IPS DF 4.7 (cell line): ENCODE data around the gene KIF15.

Source experiments
- DNase-seq: peaks from one replicate; pipeline ENCODE4 v3.0.0-alpha.2; 2013; ENCODE audit warnings: low spot score; ENCODE audit errors: extremely low read depth

Gene KIF15, protein sequence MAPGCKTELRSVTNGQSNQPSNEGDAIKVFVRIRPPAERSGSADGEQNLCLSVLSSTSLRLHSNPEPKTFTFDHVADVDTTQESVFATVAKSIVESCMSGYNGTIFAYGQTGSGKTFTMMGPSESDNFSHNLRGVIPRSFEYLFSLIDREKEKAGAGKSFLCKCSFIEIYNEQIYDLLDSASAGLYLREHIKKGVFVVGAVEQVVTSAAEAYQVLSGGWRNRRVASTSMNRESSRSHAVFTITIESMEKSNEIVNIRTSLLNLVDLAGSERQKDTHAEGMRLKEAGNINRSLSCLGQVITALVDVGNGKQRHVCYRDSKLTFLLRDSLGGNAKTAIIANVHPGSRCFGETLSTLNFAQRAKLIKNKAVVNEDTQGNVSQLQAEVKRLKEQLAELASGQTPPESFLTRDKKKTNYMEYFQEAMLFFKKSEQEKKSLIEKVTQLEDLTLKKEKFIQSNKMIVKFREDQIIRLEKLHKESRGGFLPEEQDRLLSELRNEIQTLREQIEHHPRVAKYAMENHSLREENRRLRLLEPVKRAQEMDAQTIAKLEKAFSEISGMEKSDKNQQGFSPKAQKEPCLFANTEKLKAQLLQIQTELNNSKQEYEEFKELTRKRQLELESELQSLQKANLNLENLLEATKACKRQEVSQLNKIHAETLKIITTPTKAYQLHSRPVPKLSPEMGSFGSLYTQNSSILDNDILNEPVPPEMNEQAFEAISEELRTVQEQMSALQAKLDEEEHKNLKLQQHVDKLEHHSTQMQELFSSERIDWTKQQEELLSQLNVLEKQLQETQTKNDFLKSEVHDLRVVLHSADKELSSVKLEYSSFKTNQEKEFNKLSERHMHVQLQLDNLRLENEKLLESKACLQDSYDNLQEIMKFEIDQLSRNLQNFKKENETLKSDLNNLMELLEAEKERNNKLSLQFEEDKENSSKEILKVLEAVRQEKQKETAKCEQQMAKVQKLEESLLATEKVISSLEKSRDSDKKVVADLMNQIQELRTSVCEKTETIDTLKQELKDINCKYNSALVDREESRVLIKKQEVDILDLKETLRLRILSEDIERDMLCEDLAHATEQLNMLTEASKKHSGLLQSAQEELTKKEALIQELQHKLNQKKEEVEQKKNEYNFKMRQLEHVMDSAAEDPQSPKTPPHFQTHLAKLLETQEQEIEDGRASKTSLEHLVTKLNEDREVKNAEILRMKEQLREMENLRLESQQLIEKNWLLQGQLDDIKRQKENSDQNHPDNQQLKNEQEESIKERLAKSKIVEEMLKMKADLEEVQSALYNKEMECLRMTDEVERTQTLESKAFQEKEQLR (N-terminal part only)

DNA sequence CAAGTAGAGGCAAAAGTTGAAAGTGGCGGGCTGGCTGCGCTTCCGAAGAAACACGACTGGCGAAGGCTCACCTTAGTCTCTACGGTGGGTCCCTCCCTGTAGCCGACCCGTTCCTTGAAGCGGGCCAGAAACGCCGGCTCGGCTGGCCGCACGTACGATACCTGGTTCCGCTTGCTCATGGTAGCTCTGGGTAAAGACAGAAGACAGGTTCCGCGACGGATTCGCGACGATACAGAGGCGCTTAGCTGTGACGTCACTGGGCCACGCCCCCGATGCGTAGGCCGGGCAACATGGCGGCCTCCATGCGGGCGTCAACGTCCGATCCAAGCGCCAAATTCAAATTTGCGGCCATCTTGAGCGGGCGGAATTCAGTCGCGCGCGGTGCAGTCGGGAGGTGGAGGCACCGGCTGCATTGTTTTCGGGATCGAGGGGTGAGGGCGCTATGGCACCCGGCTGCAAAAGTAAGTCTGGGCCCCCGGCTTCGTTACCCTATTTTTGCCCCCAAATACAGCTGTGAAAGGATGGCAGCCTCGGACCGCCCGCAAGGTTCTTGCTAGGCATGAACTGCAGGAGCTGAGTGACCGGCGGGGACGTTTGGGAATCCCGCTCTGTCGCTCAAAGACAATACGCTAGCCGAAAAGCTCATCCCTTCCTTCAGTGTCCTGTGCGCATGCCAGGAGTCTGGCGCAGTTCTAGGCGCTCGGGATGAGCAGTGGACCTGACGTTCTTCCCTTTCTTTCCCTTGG lies at the start of gene KIF15, which contains the start of gene KIAA1143:
Gene KIF15, plus strand, starts transcription at position 371 of the 746 bp plus-strand sequence. Its CDS starts 72 bp downstream, at position 443.
Gene KIAA1143, minus strand, starts transcription at position 196 of the 746 bp plus-strand sequence. Its CDS starts 17 bp downstream, at position 179.
- peak; percentile 85 for DNase-seq

DNA sequence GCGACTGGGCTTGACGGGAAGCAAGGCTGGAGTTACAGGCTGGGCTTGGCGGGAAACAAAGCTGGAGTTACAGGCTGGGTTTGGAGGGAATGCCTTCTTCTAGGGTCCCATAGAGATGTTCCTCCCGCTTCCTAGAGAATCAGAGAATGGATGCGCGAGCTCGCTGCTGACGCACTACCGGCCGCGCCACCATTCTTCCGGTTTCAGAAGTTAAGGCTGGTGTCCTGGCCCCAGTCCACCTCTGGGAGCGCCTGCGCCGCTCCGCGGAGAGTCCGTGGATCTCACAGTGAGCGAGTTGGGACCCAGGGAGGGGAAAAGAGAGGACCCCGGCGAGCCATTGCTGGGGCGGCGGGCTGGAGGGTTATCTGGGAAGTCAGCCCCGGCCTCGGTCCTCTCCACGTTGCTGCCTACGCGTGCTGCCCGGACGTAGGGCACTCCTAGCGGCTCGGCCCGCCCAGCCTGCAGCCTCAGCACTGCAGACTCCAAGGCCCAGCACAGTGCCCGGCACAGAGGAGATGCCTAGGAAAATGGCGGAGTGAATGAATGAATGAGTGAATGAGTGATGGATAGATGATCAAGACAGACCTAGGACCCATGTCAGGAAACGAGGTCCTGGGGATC lies 49.0 kb upstream of the KIF15 start, which contains the start of gene ZNF502:
Gene ZNF502, plus strand, starts transcription at position 206 of the 621 bp plus-strand sequence. CDS start 7,602 bp downstream, outside the sequence.
- peak; percentile 41 for DNase-seq

DNA sequence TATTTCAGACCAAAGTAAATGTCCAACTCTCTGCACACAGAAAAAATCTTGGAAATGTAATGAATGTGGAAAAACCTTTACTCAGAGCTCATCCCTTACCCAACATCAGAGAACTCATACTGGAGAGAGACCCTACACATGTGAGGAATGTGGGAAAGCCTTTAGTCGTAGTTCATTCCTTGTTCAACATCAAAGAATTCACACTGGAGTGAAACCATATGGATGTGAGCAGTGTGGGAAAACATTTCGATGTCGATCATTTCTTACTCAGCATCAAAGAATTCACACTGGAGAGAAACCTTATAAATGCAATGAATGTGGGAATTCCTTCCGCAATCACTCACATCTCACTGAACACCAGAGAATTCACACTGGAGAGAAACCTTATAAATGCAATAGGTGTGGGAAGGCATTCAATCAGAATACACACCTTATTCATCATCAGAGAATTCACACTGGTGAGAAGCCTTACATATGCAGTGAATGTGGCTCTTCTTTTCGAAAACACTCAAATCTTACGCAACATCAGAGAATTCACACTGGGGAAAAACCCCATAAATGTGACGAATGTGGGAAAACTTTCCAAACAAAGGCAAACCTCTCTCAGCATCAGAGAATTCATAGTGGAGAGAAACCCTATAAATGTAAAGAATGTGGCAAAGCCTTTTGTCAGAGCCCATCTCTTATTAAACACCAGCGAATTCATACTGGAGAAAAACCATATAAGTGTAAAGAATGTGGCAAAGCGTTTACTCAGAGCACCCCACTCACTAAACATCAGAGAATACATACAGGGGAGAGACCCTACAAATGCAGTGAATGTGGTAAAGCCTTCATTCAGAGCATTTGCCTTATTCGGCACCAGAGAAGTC lies 40.1 kb upstream of the KIF15 start:
- no peak for DNase-seq

DNA sequence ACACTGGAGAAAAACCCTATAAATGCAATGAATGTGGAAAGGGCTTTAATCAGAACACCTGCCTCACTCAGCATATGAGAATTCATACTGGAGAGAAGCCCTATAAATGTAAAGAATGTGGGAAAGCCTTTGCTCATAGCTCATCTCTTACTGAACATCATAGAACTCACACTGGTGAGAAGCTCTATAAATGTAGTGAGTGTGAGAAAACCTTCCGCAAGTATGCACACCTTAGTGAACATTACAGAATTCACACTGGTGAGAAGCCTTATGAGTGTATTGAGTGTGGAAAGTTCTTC lies 39.5 kb upstream of the KIF15 start:
- DNase-seq = no peak

DNA sequence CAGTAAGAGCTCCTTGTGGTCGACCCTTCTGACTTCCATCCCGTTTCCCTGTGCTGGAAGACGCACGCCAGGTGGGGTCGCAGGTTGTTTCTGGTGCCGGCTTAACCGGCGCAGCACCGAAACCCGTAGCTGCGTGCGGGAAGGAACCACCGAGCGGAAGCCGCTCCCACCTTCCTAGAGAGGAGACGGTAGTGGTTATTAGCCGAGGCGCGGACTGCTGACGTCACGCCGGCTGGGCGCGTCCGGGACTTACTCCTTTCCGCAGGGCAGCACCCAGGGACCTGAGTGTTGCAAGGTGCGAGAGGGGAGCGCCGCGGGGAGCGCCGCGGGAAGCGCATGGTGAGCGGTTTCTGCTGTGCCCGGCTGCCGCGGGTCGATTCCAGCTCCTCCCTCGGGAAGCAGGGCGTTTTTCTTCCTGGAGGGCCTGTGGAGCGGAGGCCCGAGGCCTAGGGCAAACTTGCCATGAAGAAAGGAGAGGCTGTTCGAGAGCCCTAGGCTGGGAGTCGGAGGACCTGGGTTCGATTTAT lies 32.1 kb upstream of the KIF15 start, which contains the start of gene ZNF501:
Gene ZNF501, plus strand, starts transcription at position 252 of the 527 bp plus-strand sequence. CDS start 4,787 bp downstream, outside the sequence.
- DNase-seq = peak; percentile 80

DNA sequence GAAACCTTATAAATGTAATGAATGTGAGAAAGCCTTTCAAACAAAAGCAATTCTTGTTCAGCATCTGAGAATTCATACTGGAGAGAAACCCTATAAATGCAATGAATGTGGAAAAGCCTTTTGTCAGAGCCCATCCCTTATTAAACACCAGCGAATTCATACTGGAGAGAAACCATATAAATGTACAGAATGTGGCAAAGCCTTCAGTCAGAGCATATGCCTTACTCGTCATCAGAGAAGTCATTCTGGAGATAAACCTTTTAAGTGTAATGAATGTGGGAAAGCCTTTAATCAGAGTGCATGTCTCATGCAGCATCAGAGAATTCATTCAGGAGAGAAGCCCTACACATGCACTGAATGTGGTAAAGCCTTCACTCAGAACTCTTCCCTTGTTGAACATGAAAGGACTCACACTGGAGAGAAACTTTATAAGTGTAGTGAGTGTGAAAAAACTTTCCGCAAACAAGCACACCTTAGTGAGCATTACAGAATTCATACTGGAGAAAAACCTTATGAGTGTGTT lies 26.9 kb upstream of the KIF15 start:
- no peak for DNase-seq

DNA sequence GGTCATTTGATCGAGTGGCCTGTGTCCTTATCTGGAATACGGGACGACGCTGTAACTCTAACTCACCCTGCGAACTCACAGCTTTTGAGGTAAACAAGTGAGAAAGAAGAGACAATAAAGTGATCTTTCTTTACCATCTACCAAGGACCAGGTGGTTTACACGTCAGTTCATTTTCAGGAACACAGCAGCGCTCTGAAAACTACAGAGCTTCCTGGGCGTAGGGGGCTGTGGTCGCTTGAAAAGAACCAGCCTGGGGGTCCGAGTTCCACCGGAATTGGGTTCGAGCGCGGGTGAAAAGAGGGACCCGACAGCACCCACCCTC lies 532 bp upstream of the KIF15 start:
- DNase-seq = no peak

DNA sequence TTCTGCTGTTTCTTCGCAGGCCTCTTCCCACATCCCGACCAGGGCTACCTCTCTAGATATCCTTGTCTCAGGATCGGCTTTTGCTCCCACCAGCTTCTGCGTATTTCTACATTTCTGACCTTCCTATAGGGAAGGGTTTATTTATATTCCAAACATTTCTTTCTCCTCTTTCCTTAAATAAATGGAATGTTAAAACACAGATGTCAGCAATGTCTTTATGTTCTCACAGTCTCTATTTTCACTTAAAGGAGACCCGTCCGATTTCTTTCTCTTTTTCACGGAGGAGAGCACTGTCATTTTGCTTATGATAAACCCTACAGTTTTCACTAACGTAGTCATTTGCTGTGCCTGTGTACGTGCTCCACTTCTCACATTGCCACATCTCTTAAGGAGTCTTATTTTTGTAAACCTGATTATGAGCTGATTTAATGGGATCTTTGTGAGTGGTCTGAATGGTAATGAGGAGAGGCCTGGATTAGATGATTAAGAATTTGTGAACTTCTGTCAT lies 630 bp downstream of the KIF15 start:
- DNase-seq = no peak

DNA sequence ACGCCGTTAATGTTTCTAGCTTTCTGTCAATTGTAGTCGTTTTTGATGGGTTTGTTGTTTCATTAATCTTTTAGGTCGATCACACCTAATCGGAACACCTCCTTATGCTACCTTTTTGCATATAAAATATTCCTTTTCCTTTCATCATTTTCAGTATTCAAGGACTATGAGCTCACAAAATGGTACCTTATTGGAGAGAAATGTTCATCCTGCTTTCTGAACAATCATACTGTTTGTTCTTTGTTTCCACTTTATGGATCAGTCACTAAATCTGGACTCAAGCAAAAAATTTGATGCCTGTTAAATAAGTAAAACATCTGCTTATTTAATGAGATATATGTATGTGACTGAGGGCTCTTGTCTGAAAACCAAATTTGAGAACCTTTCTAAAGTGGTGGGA lies 1.1 kb downstream of the KIF15 start:
- no peak for DNase-seq

DNA sequence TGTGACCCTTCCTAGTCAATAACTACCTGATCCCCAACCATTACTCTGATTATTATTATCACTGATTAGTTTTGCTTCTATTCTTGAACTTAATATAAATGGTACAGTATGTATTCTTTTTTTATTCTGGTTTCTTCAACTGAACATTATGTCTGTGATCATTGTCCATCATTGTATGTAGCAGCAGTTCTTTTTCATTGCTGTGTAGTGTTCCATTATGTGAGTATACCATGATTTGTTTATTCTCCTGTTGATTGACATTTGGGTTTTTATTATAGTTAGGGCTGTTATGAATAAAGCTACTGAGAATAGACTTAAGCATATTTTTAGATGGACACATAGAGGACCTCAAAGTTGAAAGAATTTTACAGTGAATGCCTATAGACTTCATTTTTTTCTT lies 2.7 kb downstream of the KIF15 start:
- no peak for DNase-seq

DNA sequence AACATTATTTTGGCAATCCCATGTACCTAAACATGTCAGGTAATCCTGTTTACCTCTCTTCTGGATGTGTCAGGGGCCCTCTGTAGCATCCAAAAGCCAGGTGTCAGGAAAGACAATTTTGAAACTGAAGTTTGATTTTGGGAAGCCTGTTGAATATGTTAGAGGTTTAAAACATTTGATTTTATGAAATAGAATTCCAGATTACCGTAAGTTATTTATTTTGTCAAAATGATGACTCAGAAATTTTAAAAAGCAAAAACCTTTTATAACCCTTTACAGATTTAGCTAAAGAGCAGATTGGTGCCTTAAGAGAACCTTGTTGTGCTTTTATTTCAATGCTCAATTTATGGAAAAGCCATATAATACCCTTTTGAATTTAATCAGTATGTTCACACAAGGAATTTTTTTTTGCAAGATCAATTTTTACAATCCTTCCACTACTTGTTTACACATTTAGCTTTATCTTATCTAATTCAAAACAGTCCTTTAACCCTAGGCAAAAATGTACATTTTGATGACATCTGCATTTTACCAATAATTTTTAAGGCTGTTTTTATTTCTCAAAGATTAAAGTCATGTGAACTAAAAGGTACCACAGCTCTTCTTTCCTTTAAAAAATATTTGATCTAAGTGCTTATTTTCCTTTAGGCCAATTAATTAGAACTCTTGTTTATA lies 10.0 kb downstream of the KIF15 start:
- DNase-seq = no peak

DNA sequence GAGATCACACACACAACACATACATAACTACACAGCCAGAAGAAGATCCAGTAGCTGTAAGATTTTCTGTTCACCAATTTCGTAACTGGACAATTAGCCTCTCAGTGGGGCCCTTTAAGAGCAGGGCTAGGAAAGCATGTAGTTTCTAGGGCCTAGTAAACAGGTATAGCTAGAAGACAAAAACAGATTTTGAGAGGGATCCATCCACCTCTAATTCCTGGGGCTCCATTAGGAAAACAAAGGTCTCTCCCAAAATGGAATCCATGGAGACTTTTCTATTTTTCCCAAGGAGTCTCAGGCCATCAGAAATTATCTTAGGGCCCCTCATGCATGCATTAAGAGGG lies 10.5 kb downstream of the KIF15 start:
- no peak for DNase-seq

DNA sequence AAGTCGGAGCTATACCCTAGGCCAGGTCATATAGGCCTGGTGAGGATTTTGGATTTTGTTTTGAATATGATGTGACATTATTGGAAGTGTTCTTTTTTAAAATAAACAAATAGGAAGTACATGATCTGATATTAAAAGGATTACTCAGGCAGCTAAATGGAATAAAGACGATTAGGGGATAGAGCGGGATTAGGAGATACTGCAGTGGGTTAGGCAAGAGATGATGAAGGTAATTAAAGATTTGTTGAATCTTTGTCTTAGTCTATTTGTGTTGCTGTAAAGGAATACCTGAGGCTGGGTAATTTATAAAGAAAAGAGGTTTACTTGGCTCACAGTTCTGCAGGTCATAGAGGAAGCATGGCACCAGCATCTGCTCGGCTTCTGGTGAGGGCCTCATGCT lies 21.3 kb downstream of the KIF15 start:
- no peak for DNase-seq

DNA sequence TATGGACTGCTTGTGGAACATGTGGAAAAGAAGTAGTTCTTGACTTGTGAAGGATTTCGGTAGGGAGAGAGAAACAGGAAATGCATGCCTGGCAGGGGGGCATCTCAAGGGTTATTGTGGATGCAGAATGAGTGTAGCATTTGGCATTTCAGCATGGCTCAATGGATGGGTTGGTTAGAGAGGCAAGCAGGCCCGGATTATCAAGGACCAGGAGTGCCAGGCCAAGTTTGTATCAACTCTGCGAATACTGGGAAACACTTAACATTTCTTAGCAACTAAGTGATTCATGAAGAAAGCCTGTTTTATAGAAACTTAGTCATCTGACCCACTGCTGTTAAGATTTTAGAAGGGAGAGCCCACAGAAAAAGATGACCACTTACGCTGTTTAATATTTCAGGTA lies 33.6 kb downstream of the KIF15 start:
- DNase-seq = no peak

DNA sequence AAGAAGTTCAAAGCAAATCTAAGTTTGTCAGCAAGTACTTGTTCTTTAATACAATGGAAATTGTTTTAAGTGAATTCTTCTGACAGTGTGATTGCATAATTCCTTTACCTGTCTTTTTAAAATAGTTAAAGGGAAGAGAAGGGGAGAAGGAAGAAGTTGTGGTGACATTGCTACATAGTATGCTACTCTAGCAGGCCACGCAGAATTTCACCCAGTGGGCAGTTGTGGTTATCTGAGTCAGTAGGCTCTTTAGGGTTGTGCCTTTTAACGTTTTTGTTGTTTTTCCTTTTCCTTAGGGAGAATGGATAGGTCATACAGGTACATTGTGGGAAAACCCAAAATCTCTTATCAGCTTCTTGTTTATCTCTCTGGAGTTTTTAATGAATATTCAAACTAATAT lies 40.4 kb downstream of the KIF15 start:
- DNase-seq = no peak

DNA sequence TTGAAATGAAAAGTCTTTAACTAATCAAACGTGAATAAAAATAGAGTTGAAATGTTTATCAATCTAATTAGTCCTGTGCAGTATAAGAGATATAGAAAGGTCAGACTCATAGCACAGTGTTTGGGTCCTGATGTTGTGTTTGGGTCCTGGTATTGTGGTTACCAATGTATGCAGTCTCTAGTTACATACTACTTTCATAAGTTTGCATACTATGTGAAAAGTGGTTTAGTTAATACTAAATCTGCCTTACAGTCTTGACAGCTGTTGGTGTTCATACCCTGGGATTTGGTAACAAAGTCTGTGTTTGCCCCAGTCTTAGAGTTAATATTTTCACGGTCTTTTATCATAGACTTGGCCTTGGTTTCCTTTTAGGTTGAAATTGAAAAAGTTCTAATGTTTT lies 41.7 kb downstream of the KIF15 start:
- DNase-seq = no peak

DNA sequence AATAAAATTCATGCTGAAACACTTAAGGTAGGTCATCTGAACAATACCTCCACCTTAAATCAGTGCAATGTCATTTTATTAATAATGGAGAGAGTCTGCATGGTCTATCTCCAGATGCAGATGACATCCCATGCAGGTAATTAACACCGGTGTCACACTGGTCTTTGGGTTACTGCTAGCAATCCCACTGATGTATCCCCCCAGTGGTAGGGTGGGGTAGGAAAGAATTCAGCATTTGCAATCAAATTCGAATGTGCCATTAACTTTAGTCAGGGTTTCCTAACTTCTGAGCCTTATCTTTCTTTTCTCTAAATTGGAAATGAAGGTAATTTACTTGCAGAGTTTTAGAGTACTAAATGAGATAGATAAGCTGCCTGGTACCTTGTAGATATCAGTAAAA lies 44.4 kb downstream of the KIF15 start:
- DNase-seq = no peak

DNA sequence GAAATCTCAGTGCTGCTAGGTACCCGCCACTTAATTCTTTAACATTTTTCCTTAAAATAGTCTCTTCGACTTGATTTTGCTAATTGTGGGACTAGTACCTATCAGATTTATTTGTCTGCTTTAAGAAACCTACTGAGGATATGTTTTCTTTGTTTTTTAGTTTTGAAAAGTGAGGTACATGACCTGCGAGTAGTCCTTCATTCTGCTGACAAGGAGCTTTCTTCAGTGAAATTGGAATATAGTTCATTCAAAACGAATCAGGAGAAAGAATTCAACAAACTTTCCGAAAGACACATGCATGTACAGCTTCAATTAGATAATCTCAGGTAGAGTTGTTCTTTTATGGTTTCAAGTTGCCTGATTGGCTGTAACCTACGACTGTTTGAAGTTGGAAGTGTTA lies 53.2 kb downstream of the KIF15 start:
- DNase-seq = no peak
